Lower leg skin (tissue), 3 donors: ENCODE results near the gene CUTA.

ENCODE experiments used
- CTCF ChIP-seq, 3 donors: fragments of 450-650 bp; IDR thresholded peaks; one replicate each; pipeline ENCODE4 v1.5.1; 2016; ENCODE audit warnings: antibody characterized with exemption in 3 of 3, mild to moderate bottlenecking in 3 of 3, moderate library complexity in 2 of 3
- POLR2A ChIP-seq, 2 donors: fragments of 450-650 bp; IDR thresholded peaks; one replicate each; pipeline ENCODE4 v1.6.1; 2016 to 2017; ENCODE audit warnings: antibody characterized with exemption in 2 of 2, mild to moderate bottlenecking in 1 of 2, moderate library complexity in 1 of 2

GRCh38 chr6:33390767-33391277 is 27.1 kb downstream of the CUTA start:
- TF ChIP-seq CTCF (IDR thresholded peaks at IDR 0.05) (no peak), POLR2A (IDR thresholded peaks at IDR 0.05) (no peak)
